Muscle of arm (tissue), 12 donors: ENCODE measurements around the gene MARCHF9. TPM values are rescaled to one million over a fixed set of nuclear protein-coding genes. Genes with fewer than 3 reads are reported as not detected.

Experiments used
- DNase-seq: peaks from one replicate; pipeline ENCODE4 v3.0.0-alpha.2; 2013
- polyA plus RNA-seq, 12 donors: library from polyadenylated mRNA; unstranded; fragments of 120-200 nt; gene quantifications; one replicate each; pipeline ENCODE4 v1.2.1, GENCODE V29; 2013; ENCODE audit not compliant: insufficient read length in 12 of 12

The MARCHF9 gene
- polyA plus RNA-seq, 12 donors = 5.1 to 12.2 (median 7.8) TPM; not detected in 1

DNA sequence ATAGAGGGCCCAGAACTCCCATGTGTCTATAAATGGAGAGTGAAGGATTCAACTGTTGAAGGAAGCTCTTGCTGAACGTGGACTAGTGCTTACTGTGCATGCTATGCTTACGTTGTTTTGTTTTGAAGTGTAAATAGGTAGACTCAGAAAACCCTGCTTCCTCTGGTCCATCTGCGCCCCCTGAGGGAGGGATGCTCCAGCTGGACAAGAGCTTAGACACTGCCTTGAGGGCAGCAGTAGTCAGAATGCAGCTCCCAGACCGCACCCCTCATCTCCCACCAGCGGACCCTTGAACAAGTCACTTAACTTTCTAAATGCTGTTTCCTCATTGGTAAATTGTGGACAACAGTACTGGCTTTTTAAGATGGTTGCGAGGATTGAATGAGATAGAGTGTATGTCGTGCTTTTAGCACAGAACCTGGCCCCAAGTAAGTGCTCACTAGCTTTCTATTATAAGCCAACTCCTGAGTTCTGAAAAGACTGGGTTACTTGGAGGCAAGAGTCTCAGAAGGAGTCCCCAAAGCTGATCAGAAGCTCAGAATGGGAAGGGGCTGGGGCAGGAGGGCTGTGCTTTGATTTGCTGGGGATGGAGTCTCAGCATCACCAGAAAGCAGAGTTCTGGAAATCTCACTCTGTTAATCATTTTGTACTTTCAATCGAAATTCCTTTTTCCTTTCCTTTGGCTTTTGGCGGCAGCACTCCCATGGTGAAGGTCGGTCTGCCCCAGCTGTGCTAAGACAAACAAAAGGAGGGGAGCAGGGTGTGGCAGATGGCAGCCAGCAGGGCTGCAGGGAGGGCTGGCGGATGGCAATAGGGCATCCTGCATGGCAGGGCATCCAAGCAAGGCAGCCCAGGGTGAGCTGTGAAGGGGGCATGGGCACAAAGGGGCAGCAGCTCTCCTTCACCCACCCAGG is 31.9 kb upstream of the MARCHF9 start:
- DNase-seq = no peak

DNA sequence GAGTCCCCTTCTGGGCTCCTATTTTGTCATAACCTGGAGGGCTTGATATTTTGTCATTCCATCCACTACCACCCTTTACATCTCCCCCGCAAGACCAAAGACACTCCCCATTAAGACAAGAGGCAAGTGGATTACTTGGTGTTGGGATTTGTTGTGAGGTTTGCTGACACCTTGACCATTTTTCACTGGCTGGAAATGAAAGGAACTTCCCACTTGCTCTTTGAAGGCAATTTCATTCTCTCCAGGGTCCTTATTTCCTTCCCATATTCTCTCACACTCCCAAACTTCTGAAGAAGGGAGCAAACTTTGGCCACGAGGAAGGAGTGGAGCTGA is 31.3 kb upstream of the MARCHF9 start:
- no peak for DNase-seq

DNA sequence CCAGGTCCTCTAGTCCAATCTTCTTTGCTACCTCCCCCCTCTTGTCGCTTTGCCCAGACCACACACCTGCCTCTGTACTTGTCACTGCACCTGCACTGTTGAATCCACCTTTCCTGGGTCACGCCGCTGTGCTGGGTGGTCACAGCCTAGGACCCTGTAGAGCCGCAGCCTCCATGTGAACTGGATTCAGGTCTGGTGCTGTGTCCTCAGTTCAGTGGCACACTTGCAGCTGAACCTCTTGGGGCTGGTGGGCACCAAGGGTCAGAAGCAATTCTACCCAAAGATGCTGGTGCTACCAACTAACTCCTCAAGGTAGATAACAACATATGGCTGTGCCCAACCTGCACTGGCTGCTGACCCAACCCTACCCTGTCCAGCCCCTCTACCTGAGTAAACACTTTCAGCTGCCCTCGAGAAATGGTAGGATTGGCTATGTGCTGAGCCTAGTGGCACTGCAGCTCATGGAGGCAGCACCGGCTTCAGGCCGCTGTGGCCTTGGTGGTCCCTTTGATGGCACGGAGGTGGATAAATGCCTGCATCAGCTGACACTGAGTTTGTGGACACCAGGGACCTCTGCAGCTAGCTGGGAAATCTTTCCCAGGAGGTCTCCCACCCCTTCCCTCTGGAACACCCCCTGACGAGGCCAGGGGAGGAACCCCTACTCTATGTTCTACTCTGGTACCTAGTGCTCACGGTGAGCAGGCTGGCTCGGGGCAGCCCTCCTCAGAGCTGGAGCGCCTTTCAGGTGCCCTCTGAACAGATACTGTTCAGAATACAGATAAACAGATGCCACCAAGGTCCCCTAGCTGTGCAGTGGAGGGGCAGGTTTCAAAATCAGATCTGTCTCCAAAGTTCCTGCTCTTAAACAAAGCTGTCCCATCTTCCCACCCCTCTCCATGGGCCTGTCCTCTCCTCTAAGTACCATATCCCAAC is 30.6 kb upstream of the MARCHF9 start:
- no peak for DNase-seq

DNA sequence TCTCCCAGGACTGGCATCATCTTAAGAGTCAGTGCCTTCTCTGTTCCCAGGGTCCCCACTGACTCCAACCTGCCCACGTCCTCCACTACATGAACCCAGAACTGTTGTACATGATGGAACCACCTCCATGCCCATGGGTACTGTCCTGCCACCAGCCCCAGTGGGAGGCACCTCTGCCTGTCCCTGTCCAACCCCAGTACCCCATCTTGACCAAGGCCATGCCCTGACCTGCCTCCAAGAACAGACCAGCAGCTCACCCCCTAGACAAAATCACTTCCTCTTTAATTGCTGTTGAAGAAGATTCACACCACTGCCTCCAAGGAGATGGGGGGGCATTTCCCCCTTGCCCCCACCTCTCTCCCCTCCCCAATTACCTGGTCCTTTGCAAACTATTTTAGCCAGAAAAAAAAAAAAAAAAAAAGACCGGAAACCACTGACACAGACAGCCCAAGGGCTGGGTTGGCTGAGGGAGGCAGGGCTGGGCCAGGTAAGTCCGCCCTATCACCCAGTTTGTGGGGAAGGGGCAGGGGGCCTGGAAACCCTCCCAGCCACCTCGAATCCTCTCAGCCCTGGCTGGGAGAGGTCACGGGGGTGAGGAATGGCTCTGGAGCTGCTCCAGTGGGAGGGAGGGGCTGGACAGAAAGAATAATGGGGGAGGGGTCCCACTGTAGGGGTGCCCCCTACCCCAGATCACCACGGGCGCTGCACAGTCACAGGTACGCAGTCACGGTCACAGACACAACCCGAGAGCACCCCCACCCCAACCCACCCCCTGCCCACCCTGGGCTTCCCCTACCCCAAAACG is 29.8 kb upstream of the MARCHF9 start:
- no peak for DNase-seq

DNA sequence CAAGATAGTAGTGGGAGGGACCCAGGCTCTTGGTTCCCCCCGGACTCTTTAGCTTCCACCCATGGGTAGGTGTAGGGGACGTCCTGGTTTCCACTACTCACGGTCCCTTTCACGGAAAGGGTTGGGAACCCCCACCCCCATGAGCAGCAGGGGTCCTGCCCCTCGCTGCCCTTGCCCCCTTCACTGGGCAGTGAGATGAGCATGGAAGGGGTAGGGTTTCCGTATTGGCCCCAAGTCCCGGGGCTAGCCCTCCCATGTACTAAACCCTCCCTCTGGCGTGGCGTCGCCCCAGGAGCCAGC is 29.1 kb upstream of the MARCHF9 start:
- DNase-seq = no peak

DNA sequence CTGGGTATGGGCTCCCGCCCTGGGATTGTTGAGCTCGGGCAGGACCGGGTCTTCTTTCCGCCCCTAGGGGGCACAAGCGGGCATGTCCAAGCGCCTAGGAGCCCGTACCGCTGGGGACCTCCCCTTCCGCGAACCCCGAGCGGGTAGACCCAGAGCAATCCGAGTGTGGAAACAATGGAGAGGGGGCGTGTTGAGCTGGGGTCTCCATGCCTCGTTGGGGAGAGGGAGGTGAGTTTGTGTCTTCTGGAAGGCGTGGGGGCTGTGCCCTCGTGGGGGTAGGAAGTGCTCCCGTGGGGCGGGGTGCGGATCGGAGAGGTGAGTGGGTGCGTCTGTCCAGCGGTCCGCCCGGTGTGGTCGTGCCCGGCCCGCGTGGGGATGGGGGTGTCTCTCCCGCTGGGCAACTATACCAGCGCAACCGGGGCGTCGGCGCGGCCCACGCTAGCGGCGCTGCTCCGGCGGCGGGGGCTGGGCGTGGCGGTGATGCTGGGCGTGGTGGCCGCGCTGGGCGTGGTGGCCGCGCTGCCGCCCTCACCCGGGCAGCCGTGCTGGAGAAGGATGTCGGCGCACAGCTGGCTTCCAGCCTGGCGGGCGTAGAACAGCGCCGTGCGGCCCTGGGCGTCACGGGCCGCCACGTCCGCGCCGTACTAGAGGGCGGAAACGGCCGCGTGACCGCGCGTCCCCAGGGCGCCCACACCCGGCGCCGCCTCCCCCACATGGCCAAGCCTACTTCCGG is 28.6 kb upstream of the MARCHF9 start:
- no peak for DNase-seq

DNA sequence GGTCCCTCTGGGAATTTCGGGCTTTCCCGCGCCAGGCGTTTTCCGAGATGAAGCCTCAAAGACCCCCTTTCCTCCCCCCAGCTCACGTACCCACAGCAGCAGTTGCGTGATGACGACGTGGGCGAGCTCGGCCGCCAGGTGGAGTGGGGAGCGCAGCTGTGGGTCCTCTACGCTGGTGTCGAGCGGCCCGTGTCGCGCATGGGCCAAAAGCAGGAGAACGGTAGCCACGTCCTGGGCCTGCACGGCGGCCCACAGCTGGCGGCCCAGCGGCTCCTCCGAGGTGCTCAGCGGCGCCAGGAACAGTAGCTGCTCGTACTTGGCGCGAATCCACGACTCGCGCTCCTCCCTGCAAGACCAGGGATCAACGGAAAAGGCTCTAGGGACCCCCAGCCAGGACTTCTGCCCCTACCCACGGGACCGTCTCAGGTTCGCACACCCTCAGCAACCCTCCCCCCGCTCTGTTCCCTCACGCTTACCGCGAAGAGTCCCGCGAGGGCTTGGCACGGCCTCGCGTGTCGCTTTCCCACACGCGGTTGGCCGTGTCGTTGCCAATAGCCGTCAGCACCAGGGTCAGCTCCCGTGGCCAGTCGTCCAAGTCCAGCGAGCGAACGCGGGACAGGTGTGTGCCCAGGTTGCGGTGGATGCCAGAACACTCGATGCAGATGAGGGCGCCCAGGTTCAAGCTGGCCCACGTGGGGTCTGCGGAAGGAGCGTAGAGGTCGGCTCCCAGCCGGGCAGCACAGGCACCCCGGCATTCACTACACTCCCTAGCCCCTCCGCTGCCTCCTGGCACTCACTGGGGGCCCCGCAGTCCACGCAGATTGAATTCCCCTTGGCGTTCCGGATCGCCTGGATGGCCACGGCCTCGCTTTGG is 27.8 kb upstream of the MARCHF9 start:
- DNase-seq = no peak

DNA sequence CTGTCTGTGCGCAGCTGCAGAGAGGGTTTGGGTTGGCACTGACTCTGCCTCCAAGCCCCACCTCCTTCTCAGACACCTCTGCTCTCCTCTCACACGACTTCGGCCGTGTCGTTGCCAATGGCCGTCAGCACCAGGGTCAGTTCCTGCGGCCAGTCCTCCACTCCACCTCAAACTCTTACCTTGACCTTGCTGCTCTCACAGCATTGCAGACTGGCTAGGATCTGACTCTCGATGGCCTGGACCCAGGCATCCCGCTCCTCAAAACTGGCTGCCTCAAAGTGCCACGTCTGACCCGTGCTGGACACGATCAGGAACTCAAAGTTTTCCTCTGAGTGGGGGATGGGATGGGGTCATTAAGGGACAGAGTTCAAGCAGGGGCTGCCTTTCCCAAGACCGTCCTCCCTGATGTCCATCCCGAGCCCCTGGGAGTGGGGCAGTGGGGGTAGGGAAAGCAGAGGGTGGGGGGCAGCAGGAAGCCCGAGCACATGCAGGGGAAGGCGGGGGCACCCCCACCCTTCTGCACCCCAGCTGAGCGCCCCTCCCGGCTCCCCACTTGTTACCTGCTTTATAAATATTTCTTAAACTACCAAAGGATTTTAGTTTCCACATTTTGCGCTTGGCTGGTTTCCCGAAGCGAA is 27.0 kb upstream of the MARCHF9 start:
- no peak for DNase-seq

DNA sequence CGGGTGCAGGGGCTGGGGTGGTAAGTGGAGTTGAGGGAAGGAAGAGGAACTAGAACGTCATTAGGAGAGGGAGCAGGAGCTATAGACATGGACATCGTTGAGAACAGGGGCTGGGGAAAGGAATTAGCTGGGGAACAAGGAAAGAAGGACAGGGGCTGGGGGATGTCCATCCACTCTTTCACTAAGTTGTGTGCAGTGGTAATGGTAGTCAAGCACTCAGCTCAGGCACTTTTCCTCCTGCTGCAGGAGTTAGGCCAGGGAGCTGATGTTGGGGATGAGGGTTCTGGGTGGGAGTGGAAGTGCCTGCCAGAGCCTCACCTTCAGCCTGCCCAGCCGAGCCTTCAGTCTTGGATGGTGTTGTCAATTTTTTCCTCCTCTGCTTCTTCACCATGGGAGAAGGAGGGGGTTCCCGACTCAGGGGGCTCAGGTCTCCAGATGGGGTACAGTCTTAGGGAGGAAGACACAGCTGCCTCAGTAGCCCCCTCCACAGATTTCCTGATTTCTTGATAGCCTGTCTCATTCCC is 25.5 kb upstream of the MARCHF9 start:
- no peak for DNase-seq

DNA sequence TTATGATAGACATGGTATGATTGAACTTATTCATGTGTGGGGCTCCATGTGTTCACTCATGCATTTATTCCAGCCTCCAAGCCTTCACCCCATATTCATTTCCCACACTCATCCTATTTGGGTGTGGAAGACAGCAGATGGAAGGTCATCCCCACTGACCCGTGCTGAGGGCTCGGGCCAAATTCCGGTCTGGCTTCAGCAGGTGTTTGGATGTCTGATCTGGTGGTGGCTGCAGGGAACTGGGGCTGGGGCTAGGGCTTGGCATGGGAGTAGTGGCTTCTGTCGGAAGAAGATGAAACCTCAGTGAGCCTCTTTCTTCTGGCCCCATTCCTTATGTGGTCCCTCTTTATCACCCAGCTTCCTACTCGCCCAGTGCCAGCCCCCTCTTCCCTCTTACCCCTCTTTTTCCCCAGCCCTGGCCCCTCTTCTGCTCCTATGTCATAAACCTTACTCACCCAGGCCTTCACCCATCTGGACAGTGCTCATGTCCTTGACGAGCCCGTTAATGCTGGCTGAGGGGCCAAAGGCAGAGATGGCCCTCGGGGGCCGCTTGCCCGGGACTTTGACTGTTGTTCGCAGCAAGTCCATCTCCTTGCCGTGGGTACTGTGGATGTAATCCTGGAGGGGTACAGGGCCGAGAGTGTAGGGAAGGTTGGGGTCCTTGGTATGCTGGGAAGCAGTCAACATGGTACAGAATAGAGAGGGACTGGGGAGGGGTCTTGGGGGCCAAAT is 24.4 kb upstream of the MARCHF9 start:
- no peak for DNase-seq

DNA sequence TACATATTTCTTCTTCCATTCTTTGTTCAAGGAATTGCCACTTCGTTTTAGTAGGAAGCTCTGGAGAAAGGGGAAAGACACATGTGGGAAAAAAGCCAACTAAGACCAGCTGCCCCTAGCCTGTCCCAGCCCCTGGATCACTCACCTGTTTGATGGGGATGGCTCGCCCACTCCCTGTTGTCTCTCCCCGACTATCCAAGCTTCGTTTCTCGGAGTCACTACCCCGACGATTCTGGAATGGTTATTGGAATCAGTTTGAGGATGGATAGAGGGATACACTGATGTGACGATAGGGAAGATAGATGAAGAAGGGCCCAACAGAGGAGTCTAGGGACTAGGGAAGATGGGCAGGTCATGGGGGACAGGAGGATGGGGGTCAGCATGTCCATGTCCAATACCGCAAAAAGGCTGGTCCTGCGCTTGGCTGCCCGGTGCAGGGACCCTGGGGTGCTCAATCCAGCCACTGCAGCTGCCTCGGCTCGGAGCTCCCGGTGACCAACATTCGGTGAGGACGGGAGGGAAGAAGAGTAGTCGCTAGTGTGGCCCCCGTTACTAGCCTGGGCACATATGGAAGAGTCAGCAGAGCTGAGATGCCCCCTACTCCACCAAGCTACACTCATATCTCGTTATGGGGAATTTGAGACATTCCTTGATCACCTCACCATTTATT is 23.4 kb upstream of the MARCHF9 start:
- no peak for DNase-seq

DNA sequence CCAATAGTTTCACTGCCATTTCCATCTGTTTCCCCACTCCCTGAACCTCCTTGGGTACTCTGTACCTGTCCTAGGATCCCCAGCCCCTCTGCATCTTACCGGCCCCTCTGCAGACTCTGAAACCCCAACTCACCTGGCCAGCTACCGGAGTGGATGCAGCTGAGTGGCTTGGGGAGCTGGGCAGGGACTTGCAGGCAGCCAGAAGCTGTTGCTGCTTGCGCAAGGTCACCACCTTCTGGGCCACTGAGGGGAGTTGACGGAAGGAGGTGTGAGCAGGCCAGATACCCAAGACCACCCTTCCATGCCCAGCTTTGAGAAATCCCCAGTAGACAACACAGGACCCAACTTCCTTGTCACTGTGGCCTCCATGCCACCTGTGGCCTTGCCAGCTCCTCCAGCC is 22.6 kb upstream of the MARCHF9 start:
- DNase-seq = no peak

DNA sequence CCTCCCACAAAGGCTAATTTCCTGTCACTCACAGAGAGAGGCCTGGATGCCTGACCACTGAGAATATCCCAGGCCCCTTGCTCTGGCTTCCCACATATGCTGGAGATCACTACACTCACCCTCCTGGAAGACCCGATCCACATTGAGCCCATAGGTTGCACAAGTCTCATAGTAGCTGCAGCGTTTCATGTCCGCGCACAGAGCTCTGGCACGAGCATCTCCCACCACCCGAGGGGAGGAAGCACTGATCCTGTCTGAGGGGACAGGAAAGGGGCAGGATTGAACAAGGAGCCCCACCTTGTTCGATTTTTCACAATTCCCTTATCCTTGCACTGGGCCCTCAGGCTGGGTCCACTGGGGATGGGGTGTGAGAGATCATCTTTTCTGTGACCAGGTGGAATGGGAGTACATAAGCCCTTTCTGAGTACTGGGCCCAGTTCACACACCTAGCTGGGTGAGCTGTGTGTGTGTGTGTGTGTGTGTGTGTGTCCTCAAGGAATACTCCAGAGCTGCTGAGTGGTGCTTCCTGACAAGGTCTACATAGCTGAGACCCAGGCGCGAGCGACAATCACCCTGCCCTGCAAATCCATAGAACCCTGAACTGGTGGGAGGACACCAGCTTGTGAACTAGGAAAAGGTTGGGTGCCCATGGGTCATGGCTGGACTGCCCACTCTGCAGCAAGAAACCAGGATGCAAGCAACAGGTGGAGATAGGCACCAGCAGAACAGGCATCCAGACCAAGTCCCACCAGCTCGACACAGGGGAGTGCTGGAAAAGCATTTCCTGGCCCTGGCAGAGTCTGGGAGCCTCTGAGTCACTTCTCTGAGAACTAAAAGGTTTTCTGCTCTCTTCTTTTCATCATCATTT is 21.9 kb upstream of the MARCHF9 start:
- DNase-seq = no peak

DNA sequence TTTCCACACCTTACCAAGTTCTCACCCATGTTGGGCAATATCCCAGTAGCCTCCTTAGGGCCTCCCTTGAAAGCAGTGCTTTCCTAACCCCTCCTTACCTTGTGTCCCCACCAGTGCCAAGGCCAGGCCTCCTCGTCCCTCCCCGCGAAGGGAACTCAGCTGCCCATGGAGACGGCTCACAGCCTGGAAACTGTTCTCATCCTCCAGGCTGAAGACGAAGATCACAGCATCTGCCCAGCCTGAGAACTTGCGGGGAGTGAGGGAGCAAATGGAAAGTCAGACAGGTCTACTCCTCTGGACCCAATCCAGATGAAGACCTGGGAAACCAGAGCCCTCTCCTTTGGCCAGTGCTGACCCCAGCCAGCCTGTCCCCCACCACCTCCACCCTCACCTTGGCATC is 21.0 kb upstream of the MARCHF9 start:
- no peak for DNase-seq

DNA sequence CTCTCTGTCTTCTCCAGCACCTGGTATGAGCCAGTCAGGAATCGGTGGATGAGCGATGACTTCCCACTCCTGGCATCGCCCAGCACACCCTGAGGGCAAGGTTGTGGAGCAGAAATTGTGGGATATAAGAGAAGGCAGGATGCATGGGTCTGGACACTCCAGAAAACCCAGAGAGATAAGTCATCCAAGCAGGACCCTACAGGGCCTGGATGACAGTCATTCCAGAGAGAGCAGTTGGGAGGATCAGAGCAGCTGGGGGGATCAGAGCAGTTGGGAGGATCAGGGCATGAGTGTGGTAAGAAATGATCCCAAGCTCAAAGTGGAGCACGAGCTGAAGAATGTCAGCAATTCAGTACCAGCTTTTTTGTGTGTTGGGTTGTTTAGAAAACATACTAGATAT is 20.3 kb upstream of the MARCHF9 start:
- no peak for DNase-seq

DNA sequence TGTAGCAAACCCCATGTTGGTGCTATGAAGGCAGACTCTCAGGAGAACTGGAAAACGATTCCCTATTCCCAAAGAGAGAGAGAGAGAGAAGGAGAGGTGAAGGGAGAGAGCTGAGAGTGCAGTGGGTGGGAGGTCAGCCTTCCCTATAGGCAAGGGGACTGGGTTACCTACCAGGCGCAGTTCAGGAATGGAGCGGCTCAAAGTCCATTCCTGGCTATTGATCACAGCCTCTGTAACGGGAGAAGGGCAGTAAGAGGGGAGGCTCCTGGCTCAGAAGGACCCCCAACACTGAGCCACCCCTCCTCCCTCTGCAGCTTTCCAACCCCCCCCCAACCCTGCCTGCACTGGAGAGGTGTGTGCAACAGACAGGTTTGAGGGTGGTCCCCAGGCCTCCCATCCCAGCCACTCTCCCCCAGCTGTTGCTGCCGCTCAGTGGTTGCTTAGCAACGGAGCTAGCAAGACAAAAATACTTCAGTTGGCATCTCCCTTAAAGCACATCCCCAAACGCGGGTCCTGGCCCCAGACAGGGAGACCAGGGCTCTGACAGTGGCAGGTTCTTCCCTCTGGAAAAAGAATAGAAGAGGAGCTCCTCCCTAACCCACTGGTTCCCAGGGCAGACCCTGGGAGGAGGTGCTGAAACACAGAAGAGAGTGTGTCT is 19.6 kb upstream of the MARCHF9 start:
- no peak for DNase-seq
